Stimulated activated naive CD8-positive, alpha-beta T cell treated with anti-CD3 and anti-CD28 coated beads, Interleukin-15, amount 100 ng/mL, for 72 hours (primary cell): ENCODE data around the gene OR2AK2.

Experiments
- ATAC-seq: fragments of 150-1000 bp; cut with Tn5 transposase; 2 replicates; pipeline ENCODE4 v1.10.0; 2021; ENCODE audit warnings: mild to moderate bottlenecking, moderate library complexity
- DNase-seq, 2 donors: peaks; one replicate each; pipeline ENCODE4 v3.0.0; 2021 to 2022
- H3K27ac Mint-ChIP-seq, 2 donors: one replicate each; pipeline ENCODE4 v1.8.0; 2022; ENCODE audit warnings: mild to moderate bottlenecking in 2 of 2, mixed read lengths in 2 of 2, moderate library complexity in 2 of 2
- H3K27me3 Mint-ChIP-seq: one replicate; pipeline ENCODE4 v1.8.0; 2022; ENCODE audit warnings: mixed read lengths
- H3K4me1 Mint-ChIP-seq: one replicate; pipeline ENCODE4 v1.8.0; 2022; ENCODE audit warnings: mild to moderate bottlenecking, mixed read lengths
- H3K4me3 Mint-ChIP-seq, 2 donors: one replicate each; pipeline ENCODE4 v1.8.0; 2022; ENCODE audit warnings: mild to moderate bottlenecking in 2 of 2, mixed read lengths in 2 of 2, moderate library complexity in 1 of 2
- H3K9me3 Mint-ChIP-seq, 2 donors: one replicate each; pipeline ENCODE4 v1.8.0; 2022; ENCODE audit warnings: mixed read lengths in 2 of 2

OR2AK2 gene

GRCh38 chr1:247998811-247999210, 33.8 kb downstream of the OR2AK2 start:
- Mint-ChIP-seq H3K4me1 (no peaks in the 10 kb centered on the region), H3K4me3 (no peak overlapping the region), H3K27ac (no peak overlapping the region), H3K27me3 (no peaks in the 10 kb centered on the region), H3K9me3 (peaks cover 8 to 9% of the 10 kb centered on the region in 2 donors)
- ATAC-seq (no peak), DNase-seq (no peak)

GRCh38 chr1:248000169-248000568, 35.1 kb downstream of the OR2AK2 start:
- ATAC-seq (no peak), DNase-seq (no peak)
- Mint-ChIP-seq H3K4me3 (no peak overlapping the region), H3K27me3 (no peaks in the 10 kb centered on the region), H3K4me1 (no peaks in the 10 kb centered on the region), H3K27ac (no peak overlapping the region), H3K9me3 (peaks cover 6 to 11% of the 10 kb centered on the region in 2 donors)

GRCh38 chr1:248007778-248008177, 42.7 kb downstream of the OR2AK2 start:
- Mint-ChIP-seq H3K9me3 (peaks cover 35 to 46% of the 10 kb centered on the region in 2 donors), H3K4me1 (no peaks in the 10 kb centered on the region), H3K4me3 (no peak overlapping the region), H3K27ac (no peak overlapping the region), H3K27me3 (no peaks in the 10 kb centered on the region)
- ATAC-seq (no peak), DNase-seq (no peak)

- H3K4me1 Mint-ChIP-seq, result no peaks in the 10 kb centered on the region
- DNase-seq (no peak), ATAC-seq (no peak)
- no peak overlapping the region for H3K27ac Mint-ChIP-seq
- no peaks in the 10 kb centered on the region for H3K27me3 Mint-ChIP-seq
- no peak overlapping the region for H3K4me3 Mint-ChIP-seq
- H3K9me3 Mint-ChIP-seq, result peaks cover 29 to 36% of the 10 kb centered on the region in 2 donors
Measured at GRCh38 chr1:248009681-248010080, 44.6 kb downstream of the OR2AK2 start.

GRCh38 chr1:248013229-248013710, 48.2 kb downstream of the OR2AK2 start, which contains the start of gene OR2L5:
OR2L5 (plus strand) TSS chr1:248013660; CDS start chr1:248021948, 8,288 bp downstream.
- peaks cover 29% of the 10 kb centered on the region in 2 donors for H3K9me3 Mint-ChIP-seq
- no peak within 1 kb of the TSS for H3K4me3 Mint-ChIP-seq
- ATAC-seq, result no peak
- no peaks in the 10 kb centered on the region for H3K4me1 Mint-ChIP-seq
- no peak for DNase-seq
- no peaks in the 10 kb centered on the region for H3K27me3 Mint-ChIP-seq
- H3K27ac Mint-ChIP-seq, result no peak within 1 kb of the TSS

- no peak overlapping the region for H3K27ac Mint-ChIP-seq
- no peaks in the 10 kb centered on the region for H3K27me3 Mint-ChIP-seq
- DNase-seq (no peak), ATAC-seq (no peak)
- no peak overlapping the region for H3K4me3 Mint-ChIP-seq
- no peaks in the 10 kb centered on the region for H3K4me1 Mint-ChIP-seq
- peaks cover 9 to 16% of the 10 kb centered on the region in 2 donors for H3K9me3 Mint-ChIP-seq
Measured at GRCh38 chr1:248015803-248016202, 50.8 kb downstream of the OR2AK2 start.
